ENCODE results near the gene PRR20G. TPM values are rescaled to one million over a fixed set of nuclear protein-coding genes. Genes with fewer than 3 reads are reported as not detected.

The PRR20G gene
- total and polyA plus RNA-seq, 9 of the 15 experiments (the other 6 are each of a cell fraction or from before 2014, with no cell fraction given): not detected

GRCh38 chr3:127286571-127287140 is 1.2 kb downstream of the PRR20G start:
- intact Hi-C loops (cut with micrococcal nuclease): no loop called here
- no peak overlapping the region for H3K4me3 ChIP-seq
- H3K4me2 ChIP-seq (ENCODE audit: insufficient read depth, low read length): no peak overlapping the region
- WGBS (ENCODE audit: insufficient coverage, low coverage, missing lambda C conversion rate): 5% methylated on average over 8 of the region's 9 CpGs
- H4K20me1 ChIP-seq (replicated peaks; ENCODE audit: control insufficient read depth, insufficient read depth, low read length): no peaks in the 10 kb centered on the region
- no peaks in the 10 kb centered on the region for H3K27me3 ChIP-seq (ENCODE audit: control insufficient read depth in 2 of 2, insufficient read depth in 2 of 2, low read length in 2 of 2)
- no peaks in the 10 kb centered on the region for H3K79me2 ChIP-seq (ENCODE audit: control insufficient read depth, insufficient read depth, low read length)
- no peak overlapping the region for H3K9ac ChIP-seq (ENCODE audit: insufficient read depth in 1 of 2, low read depth in 2 of 2, low read length in 2 of 2)
- POLR2A ChIA-PET: no interaction called here
- H3K27ac ChIP-seq (ENCODE audit: extremely low read depth, low read depth, low read length): no peak overlapping the region
- CTCF ChIA-PET (ENCODE audit: low intra/inter-chr PET ratio): no interaction called here
- in situ Hi-C loops (cut with MboI): no loop called here
- no peaks in the 10 kb centered on the region for H3K4me1 ChIP-seq (replicated peaks in 1 of 2; ENCODE audit: control insufficient read depth in 2 of 2, insufficient read depth in 2 of 2, low read length in 2 of 2)
- FAIRE-seq (no peak), ATAC-seq (no peak), DNase-seq (ENCODE audit: extremely low read depth in 1 of 4, low spot score in 3 of 4) (no peak)
- no peaks in the 10 kb centered on the region for H3K9me3 ChIP-seq (replicated peaks; ENCODE audit: control insufficient read depth, insufficient read depth, low read depth, low read length)
- H3K36me3 ChIP-seq (ENCODE audit: control insufficient read depth, insufficient read depth, low read length): no peaks in the 10 kb centered on the region
- no peaks in the 10 kb centered on the region for H3K9me1 ChIP-seq (ENCODE audit: control insufficient read depth, insufficient read depth, low read length)
- BruUV-seq (replicated peaks): no TSS peak
- H2AFZ ChIP-seq (ENCODE audit: low read depth, low read length): no peak overlapping the region
- TF ChIP-seq NELFE (IDR thresholded peaks at IDR 0.05; ENCODE audit: insufficient read depth, insufficient read length) (no peak), MAFK (IDR thresholded peaks at IDR 0.05; ENCODE audit: low read length) (no peak), ZBTB49 (CRISPR knock-in tag; IDR thresholded peaks at IDR 0.05; ENCODE audit: borderline replicate concordance) (no peak), CLOCK (CRISPR knock-in tag; IDR thresholded peaks at IDR 0.05; ENCODE audit: borderline replicate concordance) (no peak), TRIM28 (IDR thresholded peaks at IDR 0.05) (no peak), TCFL5 (CRISPR knock-in tag; conservative IDR thresholded peaks at IDR 0.05) (no peak), GATAD2A (IDR thresholded peaks at IDR 0.05) (no peak), ZNF41 (CRISPR knock-in tag; conservative IDR thresholded peaks at IDR 0.05) (no peak), RBM15 (IDR thresholded peaks at IDR 0.05; ENCODE audit: insufficient read depth, low read length) (no peak), MEF2D (tag; conservative IDR thresholded peaks at IDR 0.05; ENCODE audit: low read depth) (no peak), MLX (CRISPR knock-in tag; conservative IDR thresholded peaks at IDR 0.05) (no peak), ZNF785 (CRISPR knock-in tag; IDR thresholded peaks at IDR 0.05) (no peak), RBFOX2 (IDR thresholded peaks at IDR 0.05; ENCODE audit: low read depth, low read length) (no peak), FOXJ3 (CRISPR knock-in tag; IDR thresholded peaks at IDR 0.05) (no peak), FOXJ2 (tag; IDR thresholded peaks at IDR 0.05) (no peak), ZNF354B (CRISPR knock-in tag; IDR thresholded peaks at IDR 0.05) (no peak), SPI1 (IDR thresholded peaks at IDR 0.05; ENCODE audit: borderline replicate concordance, low read depth, low read length) (no peak)
